ENCODE data around the gene VPS25.

- TF ChIP-seq CTCF (IDR thresholded peaks at IDR 0.05) (no peak), EZH2 (IDR thresholded peaks at IDR 0.05) (no peak), EZH2phosphoT487 (IDR thresholded peaks at IDR 0.05) (no peak)
Measured at GRCh38 chr17:42759982-42760651, 13.1 kb upstream of the VPS25 start.

Measured in neural progenitor cell (in vitro differentiated cells).